GM19328 (cell line): ENCODE measurements around the gene C1orf21.
"Not testable (repeated sequence)": the region's sequence is repeated elsewhere in the genome, so short reads cannot be mapped to it uniquely, and the experiment has no call there.

Experiments used
- ATAC-seq: cut with Tn5 transposase; IDR thresholded peaks from one replicate; pipeline ENCODE4 v1.9.1; 2021; ENCODE audit warnings: mild to moderate bottlenecking, moderate library complexity; ENCODE audit not compliant: unreplicated experiment

The C1orf21 gene

DNA sequence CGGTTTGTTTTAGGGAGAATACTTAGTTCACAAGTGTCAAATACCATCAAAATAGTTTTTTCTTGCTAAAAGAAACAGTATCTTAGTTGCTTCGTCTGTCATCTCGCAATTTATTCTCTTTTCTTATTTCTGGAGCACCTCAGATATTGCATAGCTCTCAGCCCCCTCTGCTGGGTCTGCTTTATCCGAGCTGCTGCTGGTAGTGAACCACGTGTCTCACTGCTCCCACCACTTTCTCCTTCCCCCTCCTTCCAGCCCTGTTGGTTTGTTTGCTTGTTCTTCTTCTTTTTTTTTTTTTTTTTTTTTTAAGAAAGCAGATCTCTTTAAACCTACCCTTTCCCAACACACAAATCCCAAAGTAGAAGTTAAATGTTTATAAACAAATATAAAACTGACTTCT lies 197.0 kb downstream of the C1orf21 start:
- ATAC-seq = no peak

DNA sequence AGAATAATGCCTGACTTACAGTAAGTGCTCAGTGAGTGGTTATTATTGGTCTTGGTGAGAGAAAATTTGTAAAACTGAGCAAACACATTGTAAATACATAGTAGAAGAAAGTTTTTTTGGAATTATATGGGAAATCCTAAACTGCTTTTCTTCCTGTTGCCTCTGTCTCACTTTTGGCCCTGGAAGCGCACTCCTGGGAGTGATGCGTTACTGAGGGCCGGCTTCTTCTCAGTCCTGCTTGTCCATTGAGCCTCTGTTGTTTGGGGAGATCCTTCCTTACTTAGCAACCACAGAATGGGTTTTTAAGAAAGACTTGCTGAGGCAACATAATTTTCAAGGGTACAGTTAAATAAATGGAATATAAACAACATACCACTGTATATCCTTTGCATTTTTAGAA lies 201.9 kb downstream of the C1orf21 start:
- ATAC-seq = no peak

DNA sequence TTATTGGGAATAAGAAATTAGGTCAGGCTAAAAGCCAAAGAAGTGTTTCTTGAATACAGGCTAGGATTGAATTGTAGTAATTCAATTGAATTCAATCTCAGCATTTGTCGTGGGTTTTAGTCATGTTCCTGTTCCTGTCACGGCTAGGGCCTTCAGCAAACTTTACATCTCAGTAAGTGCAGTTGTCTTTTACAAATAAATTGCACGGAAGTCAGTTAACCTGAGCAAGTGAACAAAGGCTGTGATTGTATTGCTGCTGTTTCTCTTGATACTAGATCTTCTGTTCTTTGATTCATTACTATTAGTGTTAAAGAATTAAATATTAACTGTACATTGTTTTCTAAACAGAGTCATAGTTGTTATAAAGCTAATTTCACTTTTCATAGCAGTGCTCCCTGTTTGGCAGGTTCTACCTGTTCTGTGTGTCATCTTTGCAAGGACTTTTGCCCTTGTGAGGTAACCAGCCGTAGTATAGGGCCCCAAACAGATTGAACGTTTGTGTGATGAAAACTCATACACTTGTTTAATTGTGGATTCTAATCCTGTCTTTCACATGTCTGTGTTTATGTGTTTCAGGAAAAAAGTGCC lies 203.4 kb downstream of the C1orf21 start:
- no peak for ATAC-seq

DNA sequence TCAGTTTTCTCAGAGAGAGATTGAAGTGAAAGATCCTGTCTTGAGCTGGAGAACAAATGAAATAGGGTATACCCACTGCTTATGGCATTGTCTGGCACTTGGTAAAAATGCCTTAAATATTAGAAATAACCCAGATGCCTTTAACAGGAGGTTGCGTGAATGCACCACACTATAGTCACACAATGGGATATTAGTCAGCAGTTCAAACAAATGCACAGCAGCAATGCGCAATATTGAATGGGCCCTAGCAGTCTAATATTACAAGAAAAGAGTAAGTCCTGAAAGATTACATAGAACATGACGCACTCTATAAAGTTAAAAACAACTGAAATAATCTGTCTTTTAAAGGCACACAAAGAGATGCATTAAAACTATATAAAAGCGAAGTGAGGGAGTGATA lies 206.8 kb downstream of the C1orf21 start:
- no peak for ATAC-seq

DNA sequence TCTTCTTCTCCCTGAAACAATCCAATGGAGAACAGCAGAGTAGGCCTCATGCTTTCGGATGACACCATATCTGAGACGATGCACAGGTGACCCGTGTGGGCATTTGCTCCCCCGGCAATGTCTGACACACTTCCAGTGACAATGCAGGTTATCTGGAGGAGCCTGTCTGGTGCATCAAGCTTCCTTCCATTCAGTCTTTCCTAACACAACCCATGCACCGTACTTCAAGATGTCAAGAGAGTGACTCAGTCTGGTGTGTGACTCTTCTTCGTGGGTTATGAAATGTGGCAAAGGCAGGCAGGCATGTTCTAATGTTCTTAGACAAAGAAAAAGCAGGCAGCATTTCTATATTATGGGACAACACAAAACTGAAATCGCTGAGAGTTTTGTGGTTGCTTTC lies 208.8 kb downstream of the C1orf21 start:
- no peak for ATAC-seq

DNA sequence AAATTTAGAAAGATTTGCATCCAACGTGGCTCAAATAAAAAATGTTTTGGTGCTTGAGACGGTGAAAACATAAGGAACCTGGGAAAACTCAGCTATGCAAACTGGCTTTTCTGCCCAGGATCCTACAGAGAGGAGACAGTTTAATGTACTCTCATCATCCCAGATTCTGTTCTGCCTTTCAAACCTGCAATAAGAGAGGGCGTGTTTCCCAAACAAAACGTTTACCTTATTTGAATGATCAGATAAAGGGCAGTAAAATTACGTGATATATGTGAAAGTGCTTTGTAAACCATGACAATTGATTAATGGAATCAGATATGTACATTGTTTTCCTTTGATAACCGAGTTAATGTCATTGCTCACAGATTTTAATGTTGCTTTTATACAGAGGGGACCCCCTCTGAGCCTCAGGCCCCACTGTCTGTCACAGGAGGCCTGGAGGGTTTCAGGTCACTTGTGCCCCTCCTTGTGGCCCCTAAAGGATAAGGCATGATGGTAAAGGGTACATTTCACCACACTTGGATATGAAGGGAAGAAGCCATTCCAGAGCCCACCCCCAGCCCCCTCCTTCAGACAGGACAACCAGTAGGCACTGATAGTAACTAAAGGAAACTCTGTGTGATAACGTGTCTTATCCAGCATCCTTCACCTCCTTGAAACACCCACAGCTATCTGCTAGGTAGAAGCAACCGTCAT lies 210.3 kb downstream of the C1orf21 start:
- ATAC-seq = no peak

DNA sequence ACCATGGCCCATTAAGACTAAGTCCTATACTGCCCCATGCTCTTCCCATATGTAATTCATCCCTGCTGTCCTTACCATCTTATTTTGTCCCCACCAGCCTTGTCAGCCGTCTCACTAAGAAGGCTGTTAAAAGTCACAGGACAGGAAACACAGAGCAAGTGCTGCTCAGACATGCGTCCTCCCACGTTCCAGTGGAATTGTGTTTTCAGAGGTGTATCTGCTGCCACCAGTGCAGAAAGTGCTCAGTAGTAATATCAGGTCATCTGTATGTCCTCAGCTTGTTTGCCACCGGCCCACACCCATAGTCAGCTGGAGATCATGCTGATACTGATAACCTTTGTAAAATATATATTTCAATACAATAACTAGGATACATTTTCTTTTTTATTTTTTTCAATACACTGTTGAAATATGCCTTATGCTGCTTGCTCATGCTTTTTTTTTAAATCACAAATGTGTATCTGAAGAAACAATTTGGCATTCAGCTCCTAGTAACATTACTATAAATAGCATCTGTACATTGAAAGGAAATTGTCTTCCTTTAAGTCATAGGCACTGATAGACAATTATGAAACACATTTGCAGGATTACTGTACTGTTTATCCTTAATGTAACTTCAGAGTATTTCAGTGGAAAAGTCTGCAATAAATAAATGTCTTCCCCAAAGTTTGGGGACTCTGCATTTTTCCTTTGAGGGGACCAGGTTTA lies 211.0 kb downstream of the C1orf21 start:
- no peak for ATAC-seq

DNA sequence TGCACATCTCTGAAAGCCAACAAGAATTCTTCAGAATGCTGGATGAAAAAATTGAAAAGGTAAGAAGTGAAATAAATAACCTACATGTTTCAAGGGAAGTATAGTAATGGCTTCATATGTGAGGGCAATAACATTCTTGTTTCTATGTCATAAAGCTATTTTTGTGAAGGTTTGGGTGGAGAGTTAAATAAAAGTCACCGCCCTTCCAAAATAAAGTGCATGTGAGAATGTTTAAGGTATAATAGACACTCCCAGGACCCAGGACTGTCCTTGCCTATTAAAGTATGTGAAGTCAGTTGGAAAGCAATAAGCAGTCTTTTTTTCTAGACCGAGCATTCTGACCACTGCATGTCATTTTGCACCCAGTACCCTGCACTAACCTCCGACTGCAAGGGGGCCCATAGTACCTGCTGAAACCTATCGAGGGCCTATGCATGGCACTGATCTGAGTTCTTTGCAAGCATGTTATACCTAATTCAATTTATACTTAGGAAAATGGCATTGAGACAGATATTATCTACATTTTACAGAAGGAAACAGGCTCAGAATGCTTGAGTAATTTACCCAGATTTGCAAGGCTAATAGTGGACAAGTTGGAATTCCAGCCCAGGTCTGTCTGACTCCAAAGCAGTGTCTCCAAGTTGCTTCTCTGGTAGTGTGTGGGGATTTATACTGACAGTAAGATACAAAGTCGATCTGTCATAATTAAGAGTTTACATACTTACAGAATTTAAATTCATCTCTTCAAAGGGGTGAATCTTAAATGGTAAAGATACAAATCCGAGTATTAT lies 211.8 kb downstream of the C1orf21 start:
- no peak for ATAC-seq

DNA sequence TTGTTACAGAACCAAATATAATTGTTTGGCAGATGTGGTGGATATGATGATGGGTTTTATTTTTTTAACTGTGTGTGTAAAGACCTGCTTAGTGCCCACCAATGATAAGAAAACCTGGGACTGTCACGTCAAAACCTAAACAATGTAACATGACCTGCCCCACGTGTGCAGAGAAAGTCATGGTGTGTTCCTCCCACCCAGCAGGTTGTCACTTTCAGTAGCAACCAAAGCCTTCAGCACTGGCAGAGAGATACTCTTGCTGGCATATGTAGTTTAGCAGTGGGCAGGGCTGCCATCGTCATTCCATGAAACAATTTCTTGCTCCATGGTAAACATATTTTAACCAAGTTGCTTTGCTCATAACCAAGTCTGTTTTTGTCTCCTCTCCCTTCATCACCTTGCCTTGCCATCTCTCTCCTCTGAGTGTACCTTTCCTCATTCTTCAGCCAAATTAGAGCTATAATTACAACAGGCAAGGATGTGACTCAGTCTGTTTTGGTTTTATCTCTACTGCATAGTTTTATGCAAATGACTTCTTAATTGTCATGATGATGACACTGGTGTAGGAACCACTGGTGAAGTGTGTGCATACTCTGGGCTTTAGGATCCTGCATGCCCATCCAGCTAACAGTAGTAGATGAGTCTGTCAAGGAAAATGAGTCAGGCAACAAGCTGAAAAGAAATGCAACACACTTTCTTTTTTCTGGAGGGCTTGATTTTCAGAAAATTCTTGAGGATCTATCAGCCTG lies 217.5 kb downstream of the C1orf21 start:
- ATAC-seq = no peak

DNA sequence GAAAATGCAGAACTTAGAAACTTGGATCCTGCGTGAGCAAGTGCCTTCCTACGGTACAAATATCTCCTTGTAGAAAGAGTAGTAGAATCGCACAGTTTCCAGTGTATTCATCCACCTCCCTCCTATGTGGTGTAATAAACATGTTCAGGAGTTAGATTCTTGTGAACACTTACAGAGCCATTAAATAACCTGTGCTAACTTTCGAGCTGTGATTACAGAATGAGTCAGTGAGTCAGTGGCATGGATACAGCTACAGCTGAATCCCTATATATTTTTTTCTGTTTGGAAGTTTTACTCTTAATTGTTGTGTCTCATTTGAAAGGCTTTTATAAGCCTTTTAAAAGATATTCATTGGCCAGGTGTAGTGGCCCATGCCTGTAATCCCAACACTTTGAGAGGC lies 219.1 kb downstream of the C1orf21 start:
- ATAC-seq = no peak

DNA sequence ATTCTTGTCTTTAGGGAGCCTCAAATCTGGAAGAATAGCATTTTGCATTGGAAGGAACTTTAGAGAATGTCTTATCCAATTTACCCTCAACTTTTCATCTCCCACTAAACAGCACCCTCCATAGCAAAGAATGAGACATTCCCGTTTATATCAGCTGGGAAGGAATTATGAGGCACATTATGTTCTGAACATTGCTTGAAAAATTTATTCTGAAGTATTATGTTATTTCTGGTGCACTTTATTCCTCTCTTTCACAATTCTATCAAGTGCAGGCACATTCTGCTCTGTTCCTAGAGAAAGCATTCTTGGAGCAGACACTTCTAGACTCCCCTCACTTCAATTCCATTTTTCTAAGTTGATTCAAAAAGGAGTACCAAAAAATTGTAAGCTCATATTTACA lies 220.0 kb downstream of the C1orf21 start:
- ATAC-seq = no peak

DNA sequence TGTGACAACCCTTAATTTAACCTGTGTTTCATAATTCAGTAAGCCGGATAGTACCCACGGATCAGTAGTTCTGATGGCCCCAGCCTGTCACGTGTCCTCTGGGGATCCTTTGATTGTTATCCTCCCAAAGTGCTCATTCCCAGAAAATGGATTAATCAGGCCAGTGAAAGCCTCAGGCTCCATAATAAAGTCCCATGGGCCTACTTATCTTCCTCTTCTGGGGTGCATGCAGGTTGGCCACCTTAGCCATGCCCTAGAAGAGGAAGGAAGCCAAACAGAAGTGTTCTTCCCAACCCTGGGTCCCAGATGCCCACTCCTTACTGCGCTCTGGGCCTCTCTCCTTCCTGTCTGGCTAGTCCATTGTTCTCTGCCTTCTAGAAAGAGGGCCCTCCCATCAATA lies 221.8 kb downstream of the C1orf21 start:
- ATAC-seq = no peak

DNA sequence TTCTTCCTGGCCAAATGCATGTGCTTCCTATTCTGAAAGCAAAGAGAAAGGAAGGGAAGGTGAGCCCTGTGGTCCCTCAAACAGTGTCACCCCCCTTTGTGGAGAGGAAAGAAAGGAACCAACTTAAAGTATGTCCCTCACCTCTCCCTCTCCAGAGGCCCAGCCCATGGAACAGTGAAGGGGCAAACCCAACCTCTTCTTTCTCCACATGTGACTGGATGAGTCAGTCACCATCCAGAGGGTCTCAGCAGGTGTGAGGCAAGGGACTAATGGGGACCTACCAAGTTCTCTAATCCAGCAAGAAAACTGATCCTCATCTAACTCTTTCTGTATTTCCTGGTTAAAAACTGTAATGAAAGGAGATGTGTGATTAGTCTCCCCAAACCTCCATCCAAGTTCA lies 222.2 kb downstream of the C1orf21 start:
- ATAC-seq = no peak

DNA sequence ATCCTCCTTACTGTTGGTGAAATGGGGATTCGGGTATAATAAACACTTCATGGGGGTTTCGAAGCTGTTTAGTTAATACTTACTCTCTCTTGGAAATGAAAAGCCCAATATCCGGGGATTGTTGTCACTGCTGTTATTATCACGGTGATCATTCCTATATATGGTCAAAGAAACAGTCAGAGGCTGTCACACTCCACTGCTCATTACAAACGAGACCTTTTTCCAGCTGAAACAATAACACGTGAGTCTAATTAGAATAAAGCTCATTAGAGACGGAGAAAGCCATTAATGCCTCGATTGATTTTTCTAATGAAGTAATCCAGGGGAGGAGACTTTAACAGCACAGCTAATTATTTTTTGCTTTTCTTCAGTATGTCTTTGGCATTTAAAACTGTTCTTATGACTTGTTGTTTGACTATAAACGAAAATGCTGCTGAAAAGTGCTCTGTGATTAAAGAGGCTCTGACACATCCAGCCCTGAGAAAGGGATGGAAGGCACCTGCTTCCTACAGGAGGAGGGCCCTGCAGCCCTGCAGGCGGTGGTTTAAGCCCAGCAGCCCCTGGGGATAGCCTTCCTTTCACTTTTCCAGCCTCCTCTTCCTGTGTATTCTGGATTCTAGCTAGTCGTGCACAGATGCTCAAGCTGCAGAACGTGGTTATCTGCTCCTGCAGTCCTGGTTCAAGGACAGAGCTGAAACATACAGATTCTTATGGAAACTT lies 224.2 kb downstream of the C1orf21 start:
- no peak for ATAC-seq

DNA sequence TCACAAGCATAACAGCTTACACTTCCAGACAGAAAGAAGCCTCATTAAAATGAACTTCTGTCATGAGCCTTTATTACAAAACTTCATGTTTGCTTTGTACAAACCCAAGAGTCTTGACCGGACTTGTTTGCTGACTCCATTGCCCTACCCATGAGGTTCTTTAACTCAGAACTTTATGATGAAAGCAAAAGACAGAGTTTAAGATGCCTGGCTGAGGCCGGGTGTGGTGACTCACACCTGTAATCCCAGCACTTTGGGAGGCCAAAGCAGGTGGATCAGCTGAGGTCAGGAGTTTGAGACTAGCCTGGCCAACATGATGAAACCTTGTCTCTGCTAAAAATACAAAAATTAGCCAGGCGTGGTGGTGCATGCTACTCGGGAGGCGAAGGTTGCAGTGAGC lies 225.4 kb downstream of the C1orf21 start:
- not testable (repeated sequence) for ATAC-seq

DNA sequence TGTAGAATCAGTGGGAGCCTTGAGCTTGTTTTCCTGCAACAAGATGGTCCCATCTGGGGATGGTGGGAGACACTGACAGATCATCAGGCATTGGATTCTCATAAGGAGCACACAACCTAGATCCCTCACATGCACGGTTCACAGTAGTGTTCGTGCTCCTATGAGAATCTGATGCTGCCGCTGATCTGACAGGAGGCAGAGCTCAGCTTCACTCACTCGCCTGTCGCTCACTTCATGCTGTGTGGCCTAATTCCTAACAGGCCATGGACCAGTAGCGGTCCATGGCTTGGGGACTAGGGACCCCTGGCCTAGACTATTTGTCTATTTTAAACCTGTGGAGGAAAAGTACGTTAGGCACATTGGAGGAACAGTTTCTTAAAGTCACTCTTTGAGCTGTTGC lies 227.8 kb downstream of the C1orf21 start:
- ATAC-seq = no peak

DNA sequence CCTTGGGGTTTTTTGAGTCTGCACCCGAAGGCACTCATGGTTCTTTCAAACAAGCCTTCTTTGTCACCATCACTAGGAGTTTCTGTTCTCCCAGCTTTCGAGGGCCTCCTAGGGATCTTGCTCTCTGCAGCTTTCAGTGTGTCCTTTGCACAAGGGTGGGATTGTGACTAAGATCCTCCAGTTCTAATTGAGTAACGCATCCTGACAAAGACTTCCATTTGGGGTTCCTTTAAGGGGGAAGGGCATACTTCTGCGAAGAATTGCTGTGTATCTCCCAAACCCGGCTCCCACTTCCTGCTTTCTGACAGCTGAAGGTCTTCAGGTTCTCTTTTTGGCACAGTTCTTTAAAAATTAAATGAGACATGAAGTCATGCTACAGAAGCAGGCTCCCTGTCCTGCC lies 228.5 kb downstream of the C1orf21 start:
- ATAC-seq = no peak

DNA sequence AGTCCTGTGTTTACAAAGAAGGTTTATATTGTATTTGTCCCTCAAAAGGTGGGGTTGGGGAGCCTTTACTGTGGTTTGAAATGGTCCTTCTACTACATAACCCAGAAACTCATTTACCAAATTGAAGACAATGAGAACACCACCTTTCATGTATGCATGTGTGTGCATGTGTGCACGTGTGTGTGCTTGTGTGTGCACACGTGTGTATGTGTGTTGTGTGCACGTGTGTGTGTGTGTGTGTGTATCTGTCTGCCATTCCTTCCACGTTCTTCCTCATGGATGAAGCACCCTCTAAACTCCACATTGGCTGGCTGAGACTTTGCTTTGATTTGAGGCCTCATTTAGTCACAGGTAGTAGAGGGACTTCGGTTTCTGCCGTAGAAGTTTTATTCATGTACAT lies 229.7 kb downstream of the C1orf21 start:
- ATAC-seq = no peak

DNA sequence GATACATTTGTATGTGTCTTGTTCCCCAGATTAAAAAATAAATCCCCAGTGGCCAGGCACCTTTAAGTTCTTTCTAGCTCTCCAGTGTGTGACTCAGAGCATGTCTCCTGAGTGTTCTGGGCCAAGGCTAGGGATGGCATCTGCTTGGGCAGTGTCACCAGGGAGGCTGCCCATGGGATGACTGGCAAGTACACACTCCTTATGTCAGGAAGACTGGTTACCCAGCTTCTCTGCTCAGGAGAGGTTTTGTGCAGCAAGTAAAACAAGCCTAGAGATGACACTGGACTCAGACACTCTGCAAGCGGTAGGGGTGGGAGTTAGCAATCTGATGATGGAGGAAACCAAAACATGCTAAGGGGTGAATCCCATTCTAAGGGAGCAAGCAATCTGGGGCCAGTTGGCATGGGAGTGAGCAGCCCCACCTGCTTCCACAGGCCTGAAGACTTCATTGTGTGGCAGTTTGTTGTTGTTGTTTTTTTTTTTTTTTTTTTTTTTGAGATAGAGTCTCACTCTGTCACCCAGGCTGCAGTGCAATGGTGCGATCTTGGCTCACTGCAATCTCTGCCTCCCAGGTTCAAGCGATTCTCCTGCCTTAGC lies 230.7 kb downstream of the C1orf21 start:
- no peak for ATAC-seq

DNA sequence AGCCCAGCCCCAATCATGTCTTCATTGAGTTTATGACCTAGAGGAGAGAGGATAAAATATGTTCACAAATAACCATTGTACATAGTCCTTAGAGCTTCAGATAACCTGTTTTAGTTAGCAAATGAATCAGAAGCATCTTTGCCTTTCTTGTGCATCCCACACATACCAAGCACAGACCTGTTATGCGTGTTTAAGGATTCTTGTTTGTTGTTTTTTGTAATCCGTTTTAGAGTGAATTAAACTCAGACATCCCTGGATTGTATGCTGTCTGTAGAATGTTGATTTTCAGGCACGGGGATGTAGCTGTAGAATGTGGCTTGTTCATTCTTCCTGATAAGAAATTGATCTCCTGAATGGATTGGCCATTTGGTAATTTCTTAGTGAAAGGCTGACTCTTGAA lies 232.0 kb downstream of the C1orf21 start:
- ATAC-seq = no peak
